22Rv1 (cell line): ENCODE results near the gene CLASP1.

Experiments
- CTCF ChIP-seq: fragments of 450-650 bp; IDR thresholded peaks from 2 replicates; pipeline ENCODE4 v1.5.1; 2017; ENCODE audit warnings: mild to moderate bottlenecking
- ZFX ChIP-seq: fragments of 450-650 bp; IDR thresholded peaks from 2 replicates; pipeline ENCODE4 v1.6.1; 2017; ENCODE audit warnings: antibody characterized with exemption, borderline replicate concordance

DNA sequence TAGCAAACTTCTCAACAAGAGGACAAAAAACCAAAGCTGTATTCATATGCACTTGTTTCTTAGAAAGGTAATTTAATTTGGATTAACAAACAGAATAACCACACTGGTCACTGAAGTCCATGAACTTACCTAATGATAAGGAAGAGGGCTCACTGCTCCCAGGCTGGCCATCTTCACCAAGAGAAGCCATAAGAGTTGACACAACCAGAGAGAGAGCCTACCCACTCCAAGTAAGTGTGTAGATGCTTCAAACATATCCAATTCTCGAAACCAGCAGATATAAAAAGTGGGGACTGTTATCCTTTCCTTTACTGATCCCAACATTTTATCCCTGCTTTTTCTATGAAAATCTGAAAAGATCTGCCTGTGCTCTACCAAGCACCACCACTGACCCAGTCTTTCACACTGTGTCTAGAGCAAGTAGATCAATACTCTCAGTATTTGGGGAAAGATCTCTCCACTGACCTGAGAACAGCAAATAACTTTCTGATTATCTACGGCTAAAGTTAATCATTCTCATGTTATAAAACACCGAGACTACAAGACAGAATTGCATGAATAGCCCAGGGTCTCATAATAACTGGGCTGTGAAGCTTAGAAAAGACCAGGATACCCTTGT lies 230.1 kb downstream of the CLASP1 start:
- TF ChIP-seq CTCF (no peak), ZFX (no peak)
